Measurements from ENCODE around the gene RBM17.

The RBM17 gene

GRCh38 chr10:6044751-6045313 lies 44.0 kb upstream of the RBM17 start:
- TF ChIP-seq NFIC (IDR thresholded peaks at IDR 0.05) = no peak
- TF ChIP-seq EP300 (IDR thresholded peaks at IDR 0.05; ENCODE audit: borderline replicate concordance) = no peak
- no peak for TF ChIP-seq ZBTB7A (IDR thresholded peaks at IDR 0.05; ENCODE audit: low read depth)
- no peak for TF ChIP-seq TCF12 (IDR thresholded peaks at IDR 0.05; ENCODE audit: low read depth)
- TF ChIP-seq, protein P1, sequence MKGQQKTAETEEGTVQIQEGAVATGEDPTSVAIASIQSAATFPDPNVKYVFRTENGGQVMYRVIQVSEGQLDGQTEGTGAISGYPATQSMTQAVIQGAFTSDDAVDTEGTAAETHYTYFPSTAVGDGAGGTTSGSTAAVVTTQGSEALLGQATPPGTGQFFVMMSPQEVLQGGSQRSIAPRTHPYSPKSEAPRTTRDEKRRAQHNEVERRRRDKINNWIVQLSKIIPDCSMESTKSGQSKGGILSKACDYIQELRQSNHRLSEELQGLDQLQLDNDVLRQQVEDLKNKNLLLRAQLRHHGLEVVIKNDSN (IDR thresholded peaks at IDR 0.05) = no peak
- TF ChIP-seq, protein P2, sequence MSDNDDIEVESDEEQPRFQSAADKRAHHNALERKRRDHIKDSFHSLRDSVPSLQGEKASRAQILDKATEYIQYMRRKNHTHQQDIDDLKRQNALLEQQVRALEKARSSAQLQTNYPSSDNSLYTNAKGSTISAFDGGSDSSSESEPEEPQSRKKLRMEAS (IDR thresholded peaks at IDR 0.05) = no peak
- TF ChIP-seq EGR1 (IDR thresholded peaks at IDR 0.05) = no peak
- TF ChIP-seq YY1 (IDR thresholded peaks at IDR 0.05; ENCODE audit: low read depth) = no peak
- TF ChIP-seq, protein P3, sequence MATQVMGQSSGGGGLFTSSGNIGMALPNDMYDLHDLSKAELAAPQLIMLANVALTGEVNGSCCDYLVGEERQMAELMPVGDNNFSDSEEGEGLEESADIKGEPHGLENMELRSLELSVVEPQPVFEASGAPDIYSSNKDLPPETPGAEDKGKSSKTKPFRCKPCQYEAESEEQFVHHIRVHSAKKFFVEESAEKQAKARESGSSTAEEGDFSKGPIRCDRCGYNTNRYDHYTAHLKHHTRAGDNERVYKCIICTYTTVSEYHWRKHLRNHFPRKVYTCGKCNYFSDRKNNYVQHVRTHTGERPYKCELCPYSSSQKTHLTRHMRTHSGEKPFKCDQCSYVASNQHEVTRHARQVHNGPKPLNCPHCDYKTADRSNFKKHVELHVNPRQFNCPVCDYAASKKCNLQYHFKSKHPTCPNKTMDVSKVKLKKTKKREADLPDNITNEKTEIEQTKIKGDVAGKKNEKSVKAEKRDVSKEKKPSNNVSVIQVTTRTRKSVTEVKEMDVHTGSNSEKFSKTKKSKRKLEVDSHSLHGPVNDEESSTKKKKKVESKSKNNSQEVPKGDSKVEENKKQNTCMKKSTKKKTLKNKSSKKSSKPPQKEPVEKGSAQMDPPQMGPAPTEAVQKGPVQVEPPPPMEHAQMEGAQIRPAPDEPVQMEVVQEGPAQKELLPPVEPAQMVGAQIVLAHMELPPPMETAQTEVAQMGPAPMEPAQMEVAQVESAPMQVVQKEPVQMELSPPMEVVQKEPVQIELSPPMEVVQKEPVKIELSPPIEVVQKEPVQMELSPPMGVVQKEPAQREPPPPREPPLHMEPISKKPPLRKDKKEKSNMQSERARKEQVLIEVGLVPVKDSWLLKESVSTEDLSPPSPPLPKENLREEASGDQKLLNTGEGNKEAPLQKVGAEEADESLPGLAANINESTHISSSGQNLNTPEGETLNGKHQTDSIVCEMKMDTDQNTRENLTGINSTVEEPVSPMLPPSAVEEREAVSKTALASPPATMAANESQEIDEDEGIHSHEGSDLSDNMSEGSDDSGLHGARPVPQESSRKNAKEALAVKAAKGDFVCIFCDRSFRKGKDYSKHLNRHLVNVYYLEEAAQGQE (IDR thresholded peaks at IDR 0.05; ENCODE audit: low read depth) = no peak

GRCh38 chr10:6045314-6045848 lies 43.5 kb upstream of the RBM17 start:
- TF ChIP-seq EP300 (IDR thresholded peaks at IDR 0.05; ENCODE audit: borderline replicate concordance) (no peak), ZBTB7A (IDR thresholded peaks at IDR 0.05; ENCODE audit: low read depth) (no peak), TEAD4 (IDR thresholded peaks at IDR 0.05) (no peak), RAD21 (IDR thresholded peaks at IDR 0.05; ENCODE audit: low read depth) (no peak), YY1 (IDR thresholded peaks at IDR 0.05; ENCODE audit: low read depth) (no peak), CREB1 (IDR thresholded peaks at IDR 0.05; ENCODE audit: low read depth) (no peak), TCF12 (IDR thresholded peaks at IDR 0.05; ENCODE audit: low read depth) (no peak)
- TF ChIP-seq, protein P3 (IDR thresholded peaks at IDR 0.05; ENCODE audit: low read depth) = no peak
- TF ChIP-seq, protein P2 (IDR thresholded peaks at IDR 0.05) = no peak

- TF ChIP-seq FOXM1 (IDR thresholded peaks at IDR 0.05; ENCODE audit: borderline replicate concordance, low read depth) = no peak
- TF ChIP-seq CEBPB (IDR thresholded peaks at IDR 0.05) = no peak
- TF ChIP-seq RAD21 (IDR thresholded peaks at IDR 0.05; ENCODE audit: low read depth) = no peak
- no peak for TF ChIP-seq EP300 (IDR thresholded peaks at IDR 0.05; ENCODE audit: borderline replicate concordance)
- no peak for TF ChIP-seq EGR1 (IDR thresholded peaks at IDR 0.05)
- TF ChIP-seq, protein P1 (IDR thresholded peaks at IDR 0.05) = no peak
- TF ChIP-seq, protein P2 (IDR thresholded peaks at IDR 0.05) = no peak
- TF ChIP-seq NFIC (IDR thresholded peaks at IDR 0.05) = no peak
- TF ChIP-seq, protein P3 (IDR thresholded peaks at IDR 0.05; ENCODE audit: low read depth) = no peak
Observed at GRCh38 chr10:6045878-6046772, 42.7 kb upstream of the RBM17 start.
